GM19043 (cell line): ENCODE data around the gene DIAPH3.

Experiments used
- ATAC-seq: cut with Tn5 transposase; IDR thresholded peaks from one replicate; pipeline ENCODE4 v1.9.1; 2021; ENCODE audit warnings: low read depth; ENCODE audit not compliant: unreplicated experiment

Gene DIAPH3

DNA sequence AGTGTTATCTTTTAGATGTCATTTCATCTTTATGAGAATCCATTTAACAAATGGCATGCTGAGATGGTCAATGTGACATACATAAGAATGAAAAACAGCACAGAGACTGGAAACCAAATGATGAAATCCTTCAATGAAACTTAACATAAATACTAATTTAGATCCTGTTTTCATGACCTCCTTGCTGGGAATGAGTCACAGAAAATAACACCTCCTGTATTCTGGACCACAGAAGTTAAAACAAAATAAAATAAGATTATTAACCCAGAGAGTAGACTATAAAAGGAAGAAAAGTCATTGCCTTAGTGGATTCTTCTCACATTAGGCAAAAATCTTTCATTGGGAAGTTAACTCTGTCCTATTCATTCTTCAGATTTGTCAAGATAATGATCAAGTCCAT, 1.6 kb downstream of the DIAPH3 start:
- no peak for ATAC-seq

DNA sequence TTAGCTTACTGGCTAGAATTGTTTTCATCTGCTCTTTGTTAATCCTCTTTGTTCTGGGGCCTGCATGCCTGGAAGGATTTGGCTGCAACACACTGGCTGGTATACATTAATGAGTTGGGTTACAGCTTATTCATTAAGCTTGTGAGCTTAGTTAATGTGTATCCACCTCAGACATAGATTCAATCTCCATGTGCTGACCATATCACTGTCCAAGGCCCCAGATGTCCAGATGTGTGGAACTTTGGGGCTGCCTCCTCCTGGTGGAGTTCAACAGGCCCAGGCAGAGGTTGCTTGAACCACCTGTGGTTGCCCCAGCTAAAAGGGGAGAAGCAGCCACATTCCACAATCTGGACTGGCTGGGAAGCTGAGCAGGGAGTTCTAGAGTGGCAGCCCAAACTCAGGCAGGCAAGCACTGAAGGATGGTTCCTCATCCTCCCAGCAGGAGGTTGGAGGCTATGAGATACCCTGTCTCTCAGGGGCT, 5.4 kb downstream of the DIAPH3 start:
- ATAC-seq, result peak; percentile 62

DNA sequence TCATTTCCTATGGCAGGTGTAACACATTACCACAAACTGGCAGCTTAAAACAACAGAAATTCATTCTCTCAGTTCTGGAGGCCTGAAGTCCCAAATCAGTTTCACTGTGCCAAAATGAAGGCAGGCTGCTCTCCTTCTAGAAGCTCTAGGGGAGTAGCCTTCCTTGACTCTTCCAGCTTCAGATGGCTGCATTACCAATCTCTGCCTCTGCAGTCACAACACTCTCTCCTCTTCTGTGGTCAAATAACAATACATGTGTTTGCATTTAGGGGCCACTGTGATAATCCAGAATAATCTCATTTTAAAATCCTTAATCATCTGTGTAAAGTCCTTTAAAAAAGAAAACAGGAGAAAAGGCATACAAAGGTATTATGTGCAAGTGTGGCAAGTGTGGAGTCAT, 7.8 kb downstream of the DIAPH3 start:
- no peak for ATAC-seq

DNA sequence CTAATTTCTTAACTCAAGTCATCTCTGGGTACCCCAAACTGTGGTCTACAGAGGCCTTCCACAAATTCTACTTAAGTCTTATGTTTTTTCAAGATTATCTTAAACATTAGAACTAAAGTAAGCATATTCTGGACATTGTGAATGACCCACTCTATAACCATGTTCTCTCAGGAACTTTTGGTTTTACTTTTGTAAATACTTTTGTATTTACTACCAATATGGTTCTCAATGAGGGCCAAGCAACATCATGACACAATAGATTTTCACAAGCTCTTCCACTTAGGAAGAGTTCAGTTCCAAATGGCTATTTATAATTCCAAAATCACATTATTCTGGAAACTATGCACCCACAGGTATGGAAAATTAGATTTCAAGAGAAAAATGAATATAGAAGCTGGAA, 10.8 kb downstream of the DIAPH3 start:
- no peak for ATAC-seq

DNA sequence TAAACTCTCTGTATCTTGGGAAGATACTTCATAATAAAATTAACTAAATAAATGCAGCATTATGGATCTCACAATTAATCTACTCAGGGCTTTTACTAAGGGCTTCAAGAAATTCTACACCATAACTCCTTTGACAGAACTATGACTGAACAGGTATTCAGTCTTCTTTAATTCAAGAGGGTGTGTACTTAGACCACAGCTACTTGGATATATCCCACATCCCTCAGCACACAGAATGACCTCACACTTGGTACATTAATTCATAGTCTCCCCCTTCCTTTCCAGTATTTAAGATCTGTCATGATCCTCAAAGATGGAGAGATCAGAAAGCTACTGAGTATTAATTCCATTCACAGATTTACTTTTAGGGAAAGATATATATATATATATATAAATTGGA, 11.6 kb downstream of the DIAPH3 start:
- no peak for ATAC-seq

DNA sequence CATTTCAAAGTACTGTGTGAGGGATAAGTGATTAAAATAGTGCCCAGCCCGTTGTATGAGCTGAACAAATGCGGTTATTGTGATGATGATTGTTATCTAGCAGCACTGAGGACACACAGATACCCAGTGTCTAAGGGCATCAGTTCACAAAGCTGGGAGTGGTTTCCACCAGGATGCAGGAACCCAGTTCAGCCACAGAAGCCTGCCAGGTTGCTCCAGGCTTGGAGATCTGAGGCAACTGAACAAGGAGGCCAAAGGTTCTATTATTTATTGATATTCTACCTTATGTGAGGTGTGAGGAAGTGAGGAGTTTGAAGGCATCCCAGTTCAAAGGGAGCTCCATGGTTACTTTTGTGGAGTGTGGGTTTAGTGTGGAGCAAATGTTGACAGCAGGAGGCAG, 13.2 kb downstream of the DIAPH3 start:
- no peak for ATAC-seq

DNA sequence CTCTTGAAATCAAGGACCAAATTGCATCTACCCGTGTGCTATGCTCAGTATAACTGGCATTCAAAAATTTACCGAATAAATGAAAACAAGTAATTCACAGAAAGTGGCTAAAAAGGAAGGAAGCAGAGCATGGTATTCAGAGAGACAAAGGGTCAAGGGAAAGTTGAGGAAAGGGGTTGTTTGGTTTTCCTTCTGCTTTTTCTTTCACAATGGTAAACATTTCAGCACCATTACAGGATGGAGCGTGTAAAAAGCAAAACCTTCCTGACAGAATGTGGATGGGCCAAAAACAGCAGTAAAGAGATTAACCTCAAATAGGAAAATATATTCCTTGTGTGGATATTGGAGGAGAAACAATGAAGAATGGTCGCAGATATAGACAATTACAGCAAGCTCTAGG, 14.8 kb downstream of the DIAPH3 start:
- ATAC-seq, result no peak

DNA sequence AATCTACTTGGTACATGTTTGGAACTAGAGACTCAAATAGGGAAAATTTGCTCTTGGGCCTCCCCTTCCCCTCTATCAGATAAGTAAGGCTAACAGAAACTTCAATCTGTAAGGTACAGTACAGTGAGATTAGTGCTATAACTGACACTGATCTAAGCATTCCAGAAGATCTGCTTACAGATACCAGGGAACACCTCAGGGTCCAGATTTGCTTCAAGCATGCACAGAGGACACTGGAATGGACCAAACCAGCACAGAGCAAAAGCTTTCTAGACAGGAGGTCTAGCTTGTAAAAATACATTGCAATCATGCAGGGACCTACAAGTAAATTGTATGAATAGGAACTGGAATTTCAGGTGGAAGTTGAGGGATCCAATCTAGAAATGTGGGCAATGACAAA, 16.4 kb downstream of the DIAPH3 start:
- ATAC-seq, result no peak

DNA sequence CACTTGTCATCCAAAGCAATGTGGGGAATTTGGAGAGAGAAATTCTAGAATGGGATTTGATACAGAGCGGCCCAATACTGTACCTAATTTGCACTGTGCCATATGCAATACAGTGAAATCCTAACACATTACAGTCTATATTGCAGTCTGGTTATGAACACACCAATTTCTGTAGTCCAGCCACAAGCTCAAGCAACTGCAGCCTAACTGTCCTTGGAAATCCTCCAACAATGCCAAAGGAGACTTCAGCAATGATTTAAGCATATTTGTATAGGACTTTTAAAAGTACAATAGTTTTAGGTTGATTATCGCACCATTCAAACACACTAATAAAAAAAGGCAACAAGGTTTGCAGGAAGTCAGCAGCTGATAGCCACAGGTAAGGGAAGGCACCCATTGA, 17.3 kb downstream of the DIAPH3 start:
- no peak for ATAC-seq

DNA sequence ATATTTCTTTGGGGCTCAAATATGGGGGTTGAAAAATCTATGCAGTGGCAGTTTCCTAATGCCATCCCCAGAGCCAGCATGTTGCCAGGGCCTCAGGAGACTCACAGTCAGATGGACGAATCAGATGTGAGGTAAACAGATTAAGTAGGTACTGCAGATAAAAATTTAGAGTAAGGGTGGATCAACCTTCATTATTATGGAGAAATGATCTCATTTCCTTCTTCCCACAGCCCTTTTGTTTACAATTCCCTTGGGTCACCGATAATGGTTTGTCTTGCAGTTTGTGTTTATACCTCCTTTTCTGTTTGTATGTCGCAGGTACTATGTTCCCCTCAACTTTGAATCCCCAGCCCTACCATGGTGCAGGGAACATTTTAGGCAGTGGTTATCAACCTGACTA, 20.0 kb downstream of the DIAPH3 start:
- no peak for ATAC-seq

DNA sequence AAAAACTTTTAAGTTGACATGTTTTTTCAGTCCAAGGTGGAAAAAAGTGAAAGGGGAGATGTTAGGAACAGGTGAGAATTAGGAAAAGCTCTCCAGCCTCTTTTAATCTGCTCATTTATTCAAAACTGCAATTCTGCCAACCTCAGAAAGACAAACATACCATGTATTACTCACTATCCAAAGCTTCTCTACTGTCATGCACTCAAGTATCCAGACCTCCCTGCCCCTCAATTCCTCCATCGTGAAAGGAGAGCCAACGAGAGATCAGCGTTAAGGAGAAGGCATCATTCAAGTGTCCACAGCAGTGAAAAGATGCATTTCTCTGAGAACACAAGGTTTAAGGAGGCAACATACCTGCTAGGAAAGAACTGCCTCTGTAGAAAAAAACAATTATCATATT, 24.5 kb downstream of the DIAPH3 start:
- no peak for ATAC-seq

DNA sequence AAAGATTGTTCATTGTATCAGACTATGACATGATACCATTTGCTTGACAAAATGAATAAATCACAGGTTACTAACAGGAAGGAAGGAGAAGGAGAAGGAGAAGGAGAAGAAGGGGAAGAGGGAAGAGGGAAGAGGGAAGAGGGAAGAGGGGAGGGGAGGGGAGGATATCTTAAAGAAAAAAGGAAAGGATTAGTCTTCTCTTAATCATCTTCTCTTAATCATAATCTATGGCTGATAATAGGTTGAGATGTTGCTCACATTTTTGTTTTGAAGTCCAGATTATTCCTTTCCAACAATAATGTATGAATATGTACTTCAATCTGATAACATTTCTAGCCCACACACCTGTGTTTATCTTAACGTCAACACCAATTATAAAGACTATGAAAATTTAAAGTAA, 25.1 kb downstream of the DIAPH3 start:
- no peak for ATAC-seq

DNA sequence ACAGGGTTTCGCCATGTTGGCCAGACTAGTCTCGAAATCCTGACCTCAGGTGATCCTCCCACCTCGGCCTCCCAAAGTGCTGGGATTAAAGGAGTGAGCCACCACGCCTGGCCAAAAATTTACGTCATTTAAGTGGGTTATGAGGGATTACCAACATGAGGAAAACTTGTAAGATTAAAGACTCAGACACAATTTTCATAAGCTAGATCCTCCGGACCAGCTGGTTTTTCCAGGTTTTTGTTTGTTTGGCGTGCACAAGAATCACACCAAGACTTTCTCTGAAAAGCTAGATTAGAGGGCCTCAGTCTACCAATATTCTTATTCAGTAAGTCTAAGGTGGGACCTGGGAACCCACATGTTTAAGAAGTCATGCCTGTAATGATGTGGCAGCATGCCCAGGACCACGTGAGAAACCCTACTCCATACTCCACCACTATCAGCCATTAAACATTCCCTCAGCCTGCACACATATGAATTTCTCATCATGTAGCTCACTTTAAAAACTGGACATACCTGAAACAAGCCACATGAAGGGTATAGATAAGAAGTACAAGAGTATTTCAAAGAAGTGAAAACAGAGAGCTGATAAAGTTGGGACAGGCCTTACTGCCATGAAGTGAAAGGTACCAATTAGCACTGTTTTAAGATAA, 25.7 kb downstream of the DIAPH3 start:
- ATAC-seq, result no peak

DNA sequence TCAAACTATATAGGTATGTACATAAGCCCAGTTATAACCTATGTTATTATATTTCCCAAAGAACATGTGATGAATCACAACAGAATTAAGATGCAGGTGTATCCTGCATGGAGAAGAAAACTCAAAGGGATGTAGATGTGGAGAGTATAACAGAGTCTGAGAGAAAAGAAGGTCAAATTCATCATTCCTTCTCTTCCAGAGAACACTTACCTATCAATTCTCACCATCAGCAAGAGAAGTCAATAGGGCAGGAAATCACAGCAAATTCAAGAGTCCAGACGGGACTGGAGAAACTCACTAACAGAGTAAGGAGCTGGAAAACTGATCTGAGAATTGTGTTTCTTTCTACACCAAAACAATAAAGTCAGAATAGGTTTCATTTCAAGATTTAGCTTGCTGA, 28.4 kb downstream of the DIAPH3 start:
- ATAC-seq, result no peak

DNA sequence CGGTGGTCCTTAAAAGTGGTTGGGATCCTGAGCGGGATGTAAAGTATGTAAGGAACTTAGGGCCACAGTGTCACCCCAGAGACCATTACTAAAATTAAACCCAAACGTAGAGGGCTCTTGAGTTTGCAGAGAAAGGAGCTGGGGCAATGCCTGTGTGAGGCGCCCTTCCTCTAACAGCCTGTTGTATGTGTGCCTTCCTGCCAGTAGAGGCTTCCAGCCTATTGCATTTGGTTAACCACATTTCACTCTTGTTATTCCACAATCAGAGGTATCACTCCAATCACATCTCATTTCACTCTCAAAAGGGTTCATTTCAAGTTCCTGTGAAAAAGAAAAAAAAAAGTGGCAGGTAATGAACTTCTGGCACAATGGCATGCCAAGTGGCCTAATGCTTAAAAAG, 29.4 kb downstream of the DIAPH3 start:
- no peak for ATAC-seq

DNA sequence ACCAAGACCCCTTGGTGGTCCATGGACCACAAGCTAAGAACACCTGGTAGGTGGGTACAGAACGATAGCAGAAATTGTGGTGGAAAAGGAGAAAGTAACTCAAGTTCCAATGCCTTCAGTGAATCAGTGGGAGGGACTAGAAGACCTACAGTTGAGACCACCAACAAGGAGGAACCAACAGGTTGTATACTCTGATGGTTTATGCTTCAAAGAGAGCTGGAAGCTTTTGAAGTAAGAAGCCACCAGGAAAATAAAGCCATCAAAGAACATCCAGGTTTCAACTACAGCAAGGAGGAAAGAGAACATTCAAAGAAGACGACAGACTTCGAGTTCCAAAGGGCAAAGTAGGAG, 42.4 kb downstream of the DIAPH3 start:
- no peak for ATAC-seq

DNA sequence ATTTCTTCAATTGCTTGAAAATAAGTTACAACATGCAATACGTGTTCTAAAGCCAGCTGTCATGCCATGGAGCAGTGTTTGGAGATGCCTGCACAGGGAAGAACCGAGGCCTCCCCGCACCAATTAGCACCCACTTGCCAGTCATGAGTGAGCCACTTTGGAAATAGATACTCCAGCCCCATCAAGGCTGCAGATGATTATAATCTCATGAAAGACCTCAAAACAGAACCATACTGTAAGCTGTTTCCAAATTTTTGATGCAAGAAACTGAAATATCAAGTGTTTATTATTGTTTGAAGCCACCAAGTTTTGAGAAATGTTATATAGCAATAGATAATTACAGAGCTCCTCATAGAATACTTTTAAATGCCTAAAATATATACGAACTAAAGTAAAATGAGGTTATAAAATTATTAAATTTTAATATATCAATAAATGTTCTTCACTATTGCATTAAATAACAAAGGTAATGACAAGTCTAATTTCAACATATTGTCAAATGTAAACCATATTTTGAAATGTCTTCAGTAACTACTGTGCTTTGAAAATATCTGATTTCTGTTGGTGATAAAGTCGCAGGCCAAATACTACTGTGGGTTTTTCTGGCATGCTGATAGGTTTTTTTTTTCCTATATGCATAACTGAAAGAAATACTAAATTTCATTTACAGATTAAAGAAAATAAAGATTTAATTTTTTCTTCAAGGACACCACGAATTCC, 43.0 kb downstream of the DIAPH3 start:
- no peak for ATAC-seq

DNA sequence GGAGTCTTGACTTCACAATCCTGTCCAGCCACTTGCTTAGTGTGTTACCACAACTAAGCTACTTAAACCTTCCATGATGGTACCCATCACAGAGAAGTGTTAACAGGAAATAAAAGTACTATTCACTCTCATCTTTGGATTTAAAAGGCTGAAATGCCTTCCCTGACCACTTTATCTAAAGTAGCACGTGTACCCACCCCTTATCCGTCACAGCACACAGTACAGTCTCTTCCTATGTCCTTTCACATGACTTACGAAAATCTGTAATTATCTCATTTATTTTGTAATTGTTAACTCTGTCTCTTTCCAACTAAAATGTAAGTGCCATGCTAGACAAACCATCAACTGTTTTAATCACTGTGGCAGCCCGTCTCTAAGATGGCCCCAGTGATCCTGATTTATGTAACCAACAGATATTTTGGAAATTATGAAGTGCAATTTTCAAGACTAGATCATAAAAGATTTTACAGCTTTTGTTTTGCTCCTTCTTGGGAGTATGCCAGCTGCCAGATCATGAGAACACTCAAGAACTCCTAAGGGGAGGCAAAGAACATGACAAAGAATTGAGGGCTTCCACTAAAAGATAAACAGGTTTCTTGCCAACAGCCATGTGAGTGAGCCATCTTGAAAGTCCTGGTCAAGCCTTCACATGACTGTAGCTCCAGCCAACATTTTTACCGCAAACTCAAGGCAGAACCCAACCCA, 44.9 kb downstream of the DIAPH3 start:
- no peak for ATAC-seq

DNA sequence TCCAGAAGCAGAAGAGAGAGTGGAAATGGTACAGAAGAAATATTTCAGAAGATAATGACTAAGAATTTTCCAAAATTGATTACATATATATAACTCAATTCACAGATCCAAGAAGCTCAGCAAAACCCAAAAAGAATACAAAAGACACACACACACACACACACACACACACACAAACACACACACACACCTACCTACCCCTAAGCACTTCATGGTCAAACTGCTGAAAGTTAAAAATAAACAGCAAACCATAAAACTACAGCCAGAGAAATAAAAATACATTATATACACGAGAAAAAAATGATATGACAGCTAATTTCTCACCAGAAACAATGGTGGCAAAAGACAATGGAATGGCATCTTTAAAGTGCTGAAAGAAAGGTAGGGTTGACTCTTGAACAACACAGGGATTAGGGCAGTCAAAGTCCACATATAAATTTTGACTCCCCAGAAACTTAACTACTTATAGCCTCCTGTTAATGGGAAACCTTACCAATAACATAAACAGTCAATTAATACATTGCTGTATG, 49.2 kb downstream of the DIAPH3 start:
- ATAC-seq, result no peak

DNA sequence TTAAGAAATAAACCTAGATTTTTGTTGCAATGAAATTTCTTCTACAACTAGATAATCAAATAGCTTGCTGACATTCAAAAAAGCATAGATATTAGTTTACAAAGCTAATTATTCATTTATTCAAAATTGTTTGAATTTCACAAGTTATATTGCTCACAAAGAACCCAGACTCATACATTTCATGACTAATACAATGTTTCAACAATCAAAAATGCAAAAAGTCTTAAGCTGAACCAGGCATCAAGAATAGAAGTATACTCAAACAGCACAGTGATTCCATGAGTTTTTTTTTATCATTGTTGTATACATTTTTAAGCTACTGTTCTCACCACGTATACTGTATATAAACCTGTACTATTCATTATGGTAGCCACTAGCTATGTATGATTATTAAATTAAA, 51.0 kb downstream of the DIAPH3 start:
- no peak for ATAC-seq

DNA sequence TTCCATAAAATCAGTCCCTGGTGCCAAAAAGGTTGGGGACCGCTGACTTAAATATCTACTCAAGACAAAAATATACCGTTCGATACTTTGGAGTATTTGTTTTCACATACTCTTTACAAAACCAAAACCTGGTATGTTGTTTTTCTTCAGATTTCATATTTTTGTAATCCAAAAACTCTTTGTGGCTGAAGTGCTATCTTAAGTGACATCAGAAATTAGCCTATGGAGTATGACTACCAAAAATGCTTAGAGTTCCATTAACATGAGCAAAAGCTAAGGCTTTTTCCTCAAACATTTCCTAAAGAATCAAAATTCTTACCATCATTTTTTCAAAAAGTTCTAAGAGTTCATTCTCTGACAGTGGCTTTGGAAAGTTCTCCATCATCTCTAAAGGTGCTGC, 52.0 kb downstream of the DIAPH3 start:
- ATAC-seq, result no peak

DNA sequence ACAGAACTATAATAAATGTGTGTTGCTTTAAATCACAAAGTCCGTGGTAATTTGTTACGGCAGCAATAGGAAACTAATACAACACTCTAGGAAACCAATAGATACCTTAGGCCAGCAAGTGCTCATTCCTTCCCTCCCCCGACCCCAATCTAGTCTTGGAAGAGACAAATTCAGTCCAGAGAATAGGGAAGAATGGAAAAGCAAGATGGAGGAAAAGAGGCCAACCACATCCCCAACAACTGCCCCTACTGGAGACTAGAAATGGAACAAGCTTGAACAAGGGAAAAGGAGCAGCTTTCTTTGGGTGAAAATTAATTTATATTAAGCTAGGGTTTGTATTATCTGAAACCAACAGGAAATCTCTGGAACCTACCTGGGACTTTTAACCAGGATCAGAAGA, 54.4 kb downstream of the DIAPH3 start:
- no peak for ATAC-seq
